Loucy (cell line): ENCODE measurements around the gene ASB4.
A peak's percentile ranks its signal among the peaks of the same experiment; 100 is the strongest.

Experiments used
- H2AFZ ChIP-seq: fragments of 200-600 bp; sonication (generic); 2 replicates; pipeline ENCODE4 v1.6.0; 2016; ENCODE audit warnings: antibody characterized with exemption, mild to moderate bottlenecking, low read length, moderate library complexity
- H3F3A ChIP-seq: fragments of 200-600 bp; 2 replicates; pipeline ENCODE4 v1.6.0; 2016; ENCODE audit warnings: antibody characterized with exemption, low read depth, mild to moderate bottlenecking
- H3K27me3 ChIP-seq: fragments of 200-600 bp; sonication (generic); 2 replicates; pipeline ENCODE4 v1.6.1; 2014; ENCODE audit warnings: low read length, mild to moderate bottlenecking; ENCODE audit not compliant: insufficient read depth, poor library complexity, severe bottlenecking
- H3K36me3 ChIP-seq: fragments of 200-600 bp; sonication (generic); 2 replicates; pipeline ENCODE4 v1.6.1; 2016; ENCODE audit warnings: low read length; ENCODE audit not compliant: insufficient read depth
- H3K4me1 ChIP-seq: fragments of 200-600 bp; sonication (generic); 2 replicates; pipeline ENCODE4 v1.5.1; 2014; ENCODE audit warnings: low read length, mild to moderate bottlenecking; ENCODE audit not compliant: insufficient read depth, poor library complexity, severe bottlenecking
- H3K4me2 ChIP-seq: fragments of 200-600 bp; sonication (generic); 2 replicates; pipeline ENCODE4 v1.6.0; 2014; ENCODE audit warnings: antibody characterized with exemption, low read length, low read depth, mild to moderate bottlenecking; ENCODE audit not compliant: poor library complexity, severe bottlenecking
- H3K4me3 ChIP-seq: fragments of 200-600 bp; sonication (generic); 2 replicates; pipeline ENCODE4 v1.5.1; 2014; ENCODE audit warnings: low read length, mild to moderate bottlenecking, mixed read lengths; ENCODE audit not compliant: poor library complexity, severe bottlenecking
- H3K79me2 ChIP-seq: fragments of 200-600 bp; sonication (generic); 2 replicates; pipeline ENCODE4 v1.6.1; 2014; ENCODE audit warnings: low read length; ENCODE audit not compliant: insufficient read depth
- H3K9ac ChIP-seq: fragments of 200-600 bp; sonication (generic); 2 replicates; pipeline ENCODE4 v1.6.0; 2014; ENCODE audit warnings: mild to moderate bottlenecking, low read depth, low read length, moderate library complexity; ENCODE audit not compliant: poor library complexity, severe bottlenecking
- H3K9me2 ChIP-seq: fragments of 200-600 bp; sonication (generic); replicated peaks from 2 replicates; pipeline ENCODE4 v1.6.1; 2016; ENCODE audit warnings: low read depth, low read length, mixed read lengths
- H3K9me3 ChIP-seq: fragments of 200-600 bp; sonication (generic); 2 replicates; pipeline ENCODE4 v1.6.1; 2014; ENCODE audit warnings: mild to moderate bottlenecking, antibody characterized with exemption, low read length, low read depth; ENCODE audit not compliant: insufficient read depth
- H4K20me1 ChIP-seq: fragments of 200-600 bp; sonication (generic); 2 replicates; pipeline ENCODE4 v1.6.0; 2014; ENCODE audit warnings: antibody characterized with exemption, low read length, mild to moderate bottlenecking; ENCODE audit not compliant: insufficient read depth, poor library complexity, severe bottlenecking
- EZH2phosphoT487 ChIP-seq: fragments of 200-600 bp; IDR thresholded peaks from 2 replicates; pipeline ENCODE4 v1.6.1; 2018; ENCODE audit warnings: antibody characterized with exemption, mild to moderate bottlenecking, moderate library complexity, borderline replicate concordance
- TF ChIP-seq, protein P1 (sequence below): fragments of 200-600 bp; sonication (generic); conservative IDR thresholded peaks from 2 replicates; pipeline ENCODE4 v1.5.1; 2014; ENCODE audit warnings: mild to moderate bottlenecking, antibody characterized with exemption, low read length

ASB4 gene

DNA sequence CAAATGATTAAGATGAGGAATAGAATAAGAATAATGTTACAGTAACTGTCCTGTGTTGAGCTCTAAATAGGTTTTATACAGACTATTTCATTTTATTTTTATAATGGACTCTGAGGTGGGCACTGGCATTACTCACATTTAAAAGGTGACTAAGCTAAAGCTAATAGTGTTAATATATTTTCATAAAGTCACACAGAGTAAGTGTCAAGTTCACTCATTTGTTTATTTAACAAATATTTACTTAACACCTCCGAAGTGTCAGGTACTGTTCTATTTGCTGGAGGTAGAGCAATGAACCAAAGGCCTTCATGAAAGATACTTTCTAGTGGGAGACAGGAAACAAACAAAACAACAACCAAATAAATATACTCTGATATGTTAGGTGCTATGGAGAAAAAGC lies 44.0 kb downstream of the ASB4 start:
- Histone ChIP-seq H4K20me1 (no peaks in the 10 kb centered on the region), H3K4me3 (no peak overlapping the region), H3K36me3 (no peaks in the 10 kb centered on the region), H3K9ac (no peak overlapping the region), H3K79me2 (no peaks in the 10 kb centered on the region), H3K4me1 (no peaks in the 10 kb centered on the region), H3K9me2 (no peaks in the 10 kb centered on the region), H3K9me3 (no peaks in the 10 kb centered on the region), H3K27me3 (no peaks in the 10 kb centered on the region), H3F3A (no peaks in the 10 kb centered on the region), H2AFZ (no peak overlapping the region), H3K4me2 (no peak overlapping the region)
- TF ChIP-seq EZH2phosphoT487 = no peak
- TF ChIP-seq, protein P1, sequence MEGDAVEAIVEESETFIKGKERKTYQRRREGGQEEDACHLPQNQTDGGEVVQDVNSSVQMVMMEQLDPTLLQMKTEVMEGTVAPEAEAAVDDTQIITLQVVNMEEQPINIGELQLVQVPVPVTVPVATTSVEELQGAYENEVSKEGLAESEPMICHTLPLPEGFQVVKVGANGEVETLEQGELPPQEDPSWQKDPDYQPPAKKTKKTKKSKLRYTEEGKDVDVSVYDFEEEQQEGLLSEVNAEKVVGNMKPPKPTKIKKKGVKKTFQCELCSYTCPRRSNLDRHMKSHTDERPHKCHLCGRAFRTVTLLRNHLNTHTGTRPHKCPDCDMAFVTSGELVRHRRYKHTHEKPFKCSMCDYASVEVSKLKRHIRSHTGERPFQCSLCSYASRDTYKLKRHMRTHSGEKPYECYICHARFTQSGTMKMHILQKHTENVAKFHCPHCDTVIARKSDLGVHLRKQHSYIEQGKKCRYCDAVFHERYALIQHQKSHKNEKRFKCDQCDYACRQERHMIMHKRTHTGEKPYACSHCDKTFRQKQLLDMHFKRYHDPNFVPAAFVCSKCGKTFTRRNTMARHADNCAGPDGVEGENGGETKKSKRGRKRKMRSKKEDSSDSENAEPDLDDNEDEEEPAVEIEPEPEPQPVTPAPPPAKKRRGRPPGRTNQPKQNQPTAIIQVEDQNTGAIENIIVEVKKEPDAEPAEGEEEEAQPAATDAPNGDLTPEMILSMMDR = no peak

DNA sequence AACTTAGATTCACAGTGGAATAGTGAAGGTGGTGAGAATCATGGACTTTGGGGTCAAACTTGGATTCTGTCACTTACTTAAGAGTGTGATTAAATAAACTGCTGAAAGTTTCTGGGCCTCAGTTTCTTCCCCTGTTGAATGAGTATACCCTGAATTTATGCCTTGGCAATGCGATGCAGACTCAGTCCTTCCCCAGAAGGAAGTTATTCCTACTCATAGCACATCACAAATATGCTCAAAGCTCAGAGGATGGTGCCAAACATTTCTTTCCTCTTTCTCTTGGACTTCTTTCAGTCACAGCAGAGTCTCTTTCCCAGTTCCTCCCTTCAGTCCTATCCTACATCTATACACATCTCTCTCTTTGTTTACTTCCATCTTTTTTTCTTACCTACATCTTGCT lies 45.1 kb downstream of the ASB4 start:
- no peaks in the 10 kb centered on the region for H3K79me2 ChIP-seq
- TF ChIP-seq EZH2phosphoT487 = no peak
- TF ChIP-seq, protein P1 = no peak
- no peak overlapping the region for H2AFZ ChIP-seq

DNA sequence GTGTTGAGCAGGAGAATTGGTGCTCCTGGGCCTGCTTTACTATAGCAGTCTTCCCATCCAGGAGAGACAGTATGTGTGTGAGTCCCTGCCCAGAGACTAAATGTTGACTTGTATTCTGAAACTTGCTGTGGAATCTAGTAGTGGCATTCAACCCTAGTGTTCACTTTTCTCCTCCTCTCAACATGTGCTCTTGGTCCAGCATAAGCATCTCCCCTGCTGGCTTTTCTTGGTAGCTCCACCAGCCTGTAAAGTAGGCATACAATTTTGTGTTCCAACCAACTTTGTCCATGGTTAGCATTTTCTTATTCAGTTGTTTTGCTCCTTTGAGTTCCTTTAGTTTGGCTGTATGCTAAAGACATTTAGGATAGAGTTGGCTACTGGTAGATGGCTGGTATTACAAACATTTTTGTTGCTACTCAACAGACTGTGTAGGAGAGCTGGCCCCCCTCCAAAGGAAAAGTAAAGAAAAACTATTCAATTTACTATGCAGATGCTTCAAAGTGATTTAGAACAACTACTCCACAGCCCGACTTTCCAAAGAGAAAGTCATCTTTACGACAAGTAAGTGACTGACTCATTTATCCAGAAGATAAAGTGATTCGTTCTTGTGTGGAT lies 46.0 kb downstream of the ASB4 start:
- H3K27me3 ChIP-seq = no peaks in the 10 kb centered on the region
- no peaks in the 10 kb centered on the region for H3K9me3 ChIP-seq
- no peaks in the 10 kb centered on the region for H3K36me3 ChIP-seq
- H3K79me2 ChIP-seq = no peaks in the 10 kb centered on the region
- H4K20me1 ChIP-seq = no peaks in the 10 kb centered on the region
- no peak overlapping the region for H3K9ac ChIP-seq
- H3K4me2 ChIP-seq = no peak overlapping the region
- no peaks in the 10 kb centered on the region for H3K4me1 ChIP-seq
- no peak overlapping the region for H2AFZ ChIP-seq
- no peak overlapping the region for H3K4me3 ChIP-seq
- H3F3A ChIP-seq = no peaks in the 10 kb centered on the region
- TF ChIP-seq, protein P1 = peak; percentile 20; the same call in 1 of the 2 replicates
- no peak for TF ChIP-seq EZH2phosphoT487
- no peaks in the 10 kb centered on the region for H3K9me2 ChIP-seq

More for the DNA sequence above, 45.1 kb downstream of the ASB4 start:
- Histone ChIP-seq H3K4me3 (no peak overlapping the region), H4K20me1 (no peaks in the 10 kb centered on the region), H3K36me3 (no peaks in the 10 kb centered on the region), H3K27me3 (no peaks in the 10 kb centered on the region), H3F3A (no peaks in the 10 kb centered on the region), H3K9ac (no peak overlapping the region), H3K4me2 (no peak overlapping the region), H3K4me1 (no peaks in the 10 kb centered on the region), H3K9me3 (no peaks in the 10 kb centered on the region), H3K9me2 (no peaks in the 10 kb centered on the region)
